NT2/D1 (cell line): ENCODE results near the gene ARHGEF10L.

Source experiments
- DNase-seq: peaks from one replicate; pipeline ENCODE4 v3.0.0-alpha.2; 2011; ENCODE audit warnings: low read depth, low spot score
- H3K27me3 ChIP-seq: 2 replicates; pipeline ENCODE4 v1.6.0; 2011; ENCODE audit warnings: mild to moderate bottlenecking; ENCODE audit not compliant: insufficient read length, insufficient read depth
- H3K36me3 ChIP-seq: 2 replicates; pipeline ENCODE4 v1.6.1; 2011; ENCODE audit warnings: mild to moderate bottlenecking, low read length, mixed read lengths; ENCODE audit not compliant: insufficient read depth, insufficient read length
- H3K4me1 ChIP-seq: 2 replicates; pipeline ENCODE4 v1.5.1; 2011; ENCODE audit not compliant: insufficient read depth, insufficient read length
- H3K4me3 ChIP-seq: 2 replicates; pipeline ENCODE4 v1.5.1; 2011; ENCODE audit warnings: low read depth; ENCODE audit not compliant: insufficient read length
- H3K9ac ChIP-seq: 2 replicates; pipeline ENCODE4 v1.6.0; 2011; ENCODE audit warnings: low read depth; ENCODE audit not compliant: insufficient read length
- H3K9me3 ChIP-seq: 2 replicates; pipeline ENCODE4 v1.5.1; 2011; ENCODE audit warnings: mild to moderate bottlenecking, low read length; ENCODE audit not compliant: insufficient read depth
- SUZ12 ChIP-seq: IDR thresholded peaks from 2 replicates; pipeline ENCODE4 v1.6.1; 2011; ENCODE audit not compliant: insufficient read length, insufficient read depth; ENCODE audit errors: extremely low read depth
- YY1 ChIP-seq: IDR thresholded peaks from 2 replicates; pipeline ENCODE4 v1.6.1; 2011; ENCODE audit not compliant: insufficient read length, insufficient read depth
- ZNF274 ChIP-seq: IDR thresholded peaks from 2 replicates; pipeline ENCODE4 v1.6.1; 2011; ENCODE audit warnings: mild to moderate bottlenecking, low read depth, low read length

ARHGEF10L gene

DNA sequence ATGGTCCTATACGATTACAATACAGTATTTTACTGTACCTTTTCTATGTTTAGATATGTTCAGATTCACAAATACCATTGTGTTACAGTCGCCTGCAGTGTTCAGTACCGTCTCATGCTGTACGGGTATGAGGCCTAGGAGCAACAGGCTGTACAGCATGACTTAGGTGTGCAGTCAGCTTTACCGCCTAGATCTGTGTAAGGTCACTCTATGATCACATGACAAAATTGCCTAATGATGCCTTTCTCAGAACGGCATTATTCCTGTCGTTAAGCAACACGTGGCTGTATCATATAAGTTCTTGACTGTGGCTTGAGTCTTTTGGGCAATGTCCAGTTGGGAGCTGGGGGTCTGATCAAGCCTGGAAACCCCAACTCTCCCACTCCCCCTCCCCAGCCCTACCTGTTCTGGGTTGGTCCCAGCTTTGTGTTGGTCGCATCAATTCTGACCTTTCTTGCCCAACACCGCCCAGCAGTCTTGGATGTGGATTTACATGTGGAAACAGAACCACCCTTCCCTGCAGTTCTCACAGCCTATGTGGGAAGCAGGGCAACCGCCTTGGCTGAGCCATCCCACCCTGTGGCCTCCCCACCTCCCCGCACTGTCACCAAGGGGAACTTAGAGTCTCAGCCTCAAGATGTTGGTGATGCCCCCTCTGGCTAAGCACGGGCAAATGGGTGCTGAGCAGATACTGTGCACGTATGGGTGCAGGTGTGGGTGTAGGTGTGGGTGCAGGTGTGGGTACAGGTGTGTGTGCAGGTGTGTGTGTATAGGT is 135.4 kb downstream of the ARHGEF10L start:
- DNase-seq, result no peak
- no peaks in the 10 kb centered on the region for H3K27me3 ChIP-seq
- H3K36me3 ChIP-seq, result peaks cover 31% of the 10 kb centered on the region
- H3K9ac ChIP-seq, result no peak overlapping the region
- peaks cover 22% of the 10 kb centered on the region for H3K4me1 ChIP-seq
- H3K4me3 ChIP-seq, result no peak overlapping the region
- TF ChIP-seq YY1 (no peak), SUZ12 (no peak), ZNF274 (no peak)
- H3K9me3 ChIP-seq, result no peaks in the 10 kb centered on the region

DNA sequence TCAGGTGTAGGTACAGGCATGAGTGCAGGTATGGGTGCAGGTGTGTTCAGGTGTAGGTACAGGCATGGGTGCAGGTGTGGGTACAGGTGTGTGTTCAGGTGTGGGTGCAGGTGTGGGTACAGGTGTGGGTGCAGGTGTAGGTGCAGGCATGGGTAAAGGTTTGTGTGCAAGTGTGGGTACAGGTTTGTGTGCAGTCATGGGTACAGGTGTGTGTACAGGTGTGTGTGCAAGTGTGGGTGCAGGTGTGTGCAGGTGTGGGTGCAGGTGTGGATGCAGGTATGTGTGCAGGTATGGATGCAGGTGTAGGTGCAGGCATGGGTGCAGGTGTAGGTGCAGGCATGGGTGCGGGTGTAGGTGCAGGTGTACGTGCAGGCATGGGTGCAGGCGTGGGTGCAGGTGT is 136.2 kb downstream of the ARHGEF10L start:
- Histone ChIP-seq H3K36me3 (peaks cover 23% of the 10 kb centered on the region), H3K27me3 (no peaks in the 10 kb centered on the region), H3K9ac (no peak overlapping the region), H3K4me1 (peaks cover 19% of the 10 kb centered on the region), H3K4me3 (no peak overlapping the region), H3K9me3 (no peaks in the 10 kb centered on the region)
- no peak for DNase-seq
- no peak for TF ChIP-seq SUZ12
- TF ChIP-seq ZNF274, result no peak
- TF ChIP-seq YY1, result no peak

DNA sequence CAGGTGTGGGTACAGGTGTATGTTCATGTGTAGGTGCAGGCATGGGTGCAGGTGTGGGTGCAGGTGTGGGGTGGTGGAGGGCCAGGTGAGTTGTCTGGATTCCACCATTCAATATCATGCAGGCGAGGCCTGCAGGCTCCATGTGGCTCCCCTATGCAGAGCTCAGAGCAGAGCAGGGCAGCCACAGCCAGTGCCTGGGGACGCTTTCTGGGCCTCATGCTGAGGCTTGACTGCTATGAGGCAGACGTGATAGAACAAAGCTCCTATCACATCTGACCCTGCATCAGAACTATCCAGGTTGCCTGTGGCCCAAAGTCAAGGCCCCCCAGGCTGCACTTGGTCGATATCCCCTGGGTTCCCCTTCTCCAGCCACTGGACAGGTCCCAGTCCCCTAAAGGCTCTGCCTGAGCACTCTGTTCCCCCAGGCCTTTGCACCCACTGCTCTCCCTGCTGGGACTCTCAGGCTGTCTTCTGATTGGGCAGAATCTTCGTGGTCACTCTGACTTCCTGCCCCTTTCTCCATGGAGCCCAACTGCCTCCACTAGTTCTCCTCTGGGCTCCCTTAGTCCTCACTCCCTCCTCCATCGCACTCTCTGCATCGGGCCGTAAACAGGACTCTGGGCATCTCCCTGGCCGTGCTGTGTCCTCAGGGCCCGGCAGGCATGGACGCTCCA is 137.0 kb downstream of the ARHGEF10L start:
- no peaks in the 10 kb centered on the region for H3K27me3 ChIP-seq
- no peak for DNase-seq

DNA sequence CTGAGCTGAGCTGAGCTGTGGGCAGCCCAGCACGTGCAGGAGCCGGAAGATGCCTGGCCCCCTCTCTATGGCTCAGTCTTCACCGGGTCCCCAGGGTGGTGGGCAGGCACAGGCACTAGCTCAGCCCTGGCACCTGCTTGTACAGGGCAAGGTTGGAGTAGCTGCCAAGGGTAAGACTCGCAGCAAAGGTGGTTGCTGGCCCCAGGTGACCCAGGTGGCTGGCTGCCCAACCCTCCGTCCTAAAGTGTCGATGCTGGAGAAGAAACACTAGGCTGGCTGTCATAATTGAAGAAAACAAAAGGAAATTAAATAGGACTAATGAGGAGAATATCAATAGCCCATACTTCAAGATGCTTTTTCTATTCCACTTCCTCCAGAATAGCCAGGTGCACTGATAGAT is 138.5 kb downstream of the ARHGEF10L start:
- no peak overlapping the region for H3K4me3 ChIP-seq
- no peak overlapping the region for H3K9ac ChIP-seq
- DNase-seq, result no peak
- peaks cover 12% of the 10 kb centered on the region for H3K4me1 ChIP-seq
- H3K9me3 ChIP-seq, result no peaks in the 10 kb centered on the region
- no peaks in the 10 kb centered on the region for H3K27me3 ChIP-seq
- TF ChIP-seq ZNF274 (no peak), YY1 (no peak), SUZ12 (no peak)
- peaks cover 22% of the 10 kb centered on the region for H3K36me3 ChIP-seq

More for the DNA sequence above, 137.0 kb downstream of the ARHGEF10L start:
- H3K9me3 ChIP-seq, result no peaks in the 10 kb centered on the region
- H3K36me3 ChIP-seq, result peaks cover 22% of the 10 kb centered on the region
- TF ChIP-seq YY1 (no peak), ZNF274 (no peak), SUZ12 (no peak)
- peaks cover 12% of the 10 kb centered on the region for H3K4me1 ChIP-seq
- H3K9ac ChIP-seq, result no peak overlapping the region
- H3K4me3 ChIP-seq, result no peak overlapping the region

DNA sequence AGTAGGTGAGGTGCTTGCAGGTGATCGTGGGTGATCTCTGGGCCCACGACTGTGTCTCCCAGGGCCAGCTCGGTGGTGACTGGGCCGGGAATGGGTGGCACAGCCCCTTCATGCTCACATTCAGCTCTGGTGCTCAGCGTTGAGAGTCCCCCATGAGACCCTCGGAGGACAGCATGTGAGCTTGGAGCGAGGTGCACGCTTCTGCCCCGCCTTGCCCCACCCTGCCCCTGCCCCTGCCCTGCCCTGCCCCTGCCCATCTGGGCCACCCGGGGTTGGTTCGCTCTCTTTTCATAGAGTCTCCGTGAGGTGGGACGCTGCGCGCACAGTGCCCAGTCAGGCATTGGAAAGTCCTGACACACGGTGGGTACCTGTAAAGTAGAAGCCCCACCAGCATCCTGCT is 140.4 kb downstream of the ARHGEF10L start:
- no peak for DNase-seq
- no peak overlapping the region for H3K9ac ChIP-seq
- H3K36me3 ChIP-seq, result peaks cover 19% of the 10 kb centered on the region
- no peak overlapping the region for H3K4me3 ChIP-seq
- no peaks in the 10 kb centered on the region for H3K27me3 ChIP-seq
- H3K4me1 ChIP-seq, result peaks cover 16% of the 10 kb centered on the region
- H3K9me3 ChIP-seq, result no peaks in the 10 kb centered on the region
- no peak for TF ChIP-seq SUZ12
- TF ChIP-seq YY1, result no peak
- TF ChIP-seq ZNF274, result no peak

DNA sequence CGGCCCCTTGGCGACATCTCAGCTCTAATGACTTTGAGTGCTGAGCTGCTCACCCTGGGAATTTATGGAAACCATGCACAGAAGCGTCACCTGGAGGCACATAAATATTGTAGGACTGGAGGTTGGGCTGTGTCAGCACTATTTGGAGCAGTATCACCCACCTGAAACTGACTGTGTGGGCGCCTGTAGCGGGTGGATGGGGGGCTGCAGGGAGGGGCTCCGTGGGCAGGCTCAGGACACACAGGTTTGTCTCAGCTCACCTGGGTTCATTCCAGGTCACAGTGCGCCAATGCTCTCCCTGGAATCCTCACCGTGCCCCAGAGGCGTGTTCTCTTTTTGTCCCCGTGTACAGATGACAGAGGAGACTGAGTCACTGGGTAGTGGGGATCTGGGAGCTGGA is 140.8 kb downstream of the ARHGEF10L start:
- Histone ChIP-seq H3K27me3 (no peaks in the 10 kb centered on the region), H3K36me3 (peaks cover 17% of the 10 kb centered on the region), H3K4me3 (no peak overlapping the region), H3K9me3 (no peaks in the 10 kb centered on the region), H3K4me1 (peaks cover 19% of the 10 kb centered on the region), H3K9ac (no peak overlapping the region)
- DNase-seq, result no peak
- TF ChIP-seq ZNF274 (no peak), YY1 (no peak), SUZ12 (no peak)

DNA sequence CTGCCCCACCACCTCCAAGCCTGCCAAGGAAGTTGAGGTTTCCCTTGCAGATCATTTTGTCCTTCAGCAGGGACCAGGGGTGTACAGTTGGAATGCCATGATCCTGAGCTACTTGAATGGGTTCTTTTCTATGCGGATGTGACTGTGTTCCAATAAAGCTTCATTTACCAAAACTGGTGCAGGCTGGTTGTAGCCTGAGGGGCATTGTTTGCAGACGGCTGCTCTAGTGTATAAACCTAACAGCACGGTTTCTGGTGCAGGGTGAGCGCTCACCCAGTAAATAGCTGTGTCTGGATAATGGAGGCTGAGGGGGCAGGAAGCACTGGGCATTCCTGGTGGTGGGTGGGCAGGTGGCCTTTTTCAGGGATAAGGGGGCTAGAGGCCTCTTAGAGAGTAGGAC is 142.9 kb downstream of the ARHGEF10L start:
- no peak for TF ChIP-seq SUZ12
- TF ChIP-seq YY1, result no peak
- peak overlapping the region; percentile 36 for H3K9ac ChIP-seq

More for the DNA sequence above, 142.9 kb downstream of the ARHGEF10L start:
- Histone ChIP-seq H3K36me3 (peaks cover 11% of the 10 kb centered on the region), H3K4me3 (no peak overlapping the region), H3K27me3 (no peaks in the 10 kb centered on the region), H3K4me1 (peaks cover 14% of the 10 kb centered on the region), H3K9me3 (no peaks in the 10 kb centered on the region)
- DNase-seq, result no peak
